Superior temporal gyrus (tissue), 1 donor: Measurements from ENCODE around the gene EPN2.
A peak's percentile ranks its signal among the peaks of the same experiment; 100 is the strongest.

Source experiments
- DNase-seq: peaks from one replicate; pipeline ENCODE4 v3.0.0-alpha.2; 2016; ENCODE audit errors: extremely low spot score

EPN2 gene

DNA sequence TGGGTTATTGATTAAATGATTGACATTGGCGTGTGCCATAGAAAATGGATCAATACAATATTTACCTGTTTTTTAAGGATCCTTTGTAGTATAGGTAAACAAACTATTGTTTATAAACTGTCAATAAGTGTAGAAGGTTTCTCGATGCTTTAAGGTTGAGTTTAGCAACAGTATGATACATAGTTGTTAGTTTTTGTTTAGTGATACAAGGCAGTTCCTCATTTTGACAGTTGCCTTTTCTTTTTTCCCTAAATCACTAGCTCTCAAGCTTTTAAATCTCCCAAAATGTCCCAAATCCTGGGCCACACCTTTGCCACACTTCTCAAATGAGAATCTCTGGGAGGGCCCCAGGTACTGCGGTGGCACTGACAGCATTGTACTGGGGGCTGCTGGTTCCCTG, 57.3 kb downstream of the EPN2 start:
- DNase-seq, result no peak

GRCh38 chr17:19295473-19296135, 58.4 kb downstream of the EPN2 start:
- no peak for DNase-seq

DNA sequence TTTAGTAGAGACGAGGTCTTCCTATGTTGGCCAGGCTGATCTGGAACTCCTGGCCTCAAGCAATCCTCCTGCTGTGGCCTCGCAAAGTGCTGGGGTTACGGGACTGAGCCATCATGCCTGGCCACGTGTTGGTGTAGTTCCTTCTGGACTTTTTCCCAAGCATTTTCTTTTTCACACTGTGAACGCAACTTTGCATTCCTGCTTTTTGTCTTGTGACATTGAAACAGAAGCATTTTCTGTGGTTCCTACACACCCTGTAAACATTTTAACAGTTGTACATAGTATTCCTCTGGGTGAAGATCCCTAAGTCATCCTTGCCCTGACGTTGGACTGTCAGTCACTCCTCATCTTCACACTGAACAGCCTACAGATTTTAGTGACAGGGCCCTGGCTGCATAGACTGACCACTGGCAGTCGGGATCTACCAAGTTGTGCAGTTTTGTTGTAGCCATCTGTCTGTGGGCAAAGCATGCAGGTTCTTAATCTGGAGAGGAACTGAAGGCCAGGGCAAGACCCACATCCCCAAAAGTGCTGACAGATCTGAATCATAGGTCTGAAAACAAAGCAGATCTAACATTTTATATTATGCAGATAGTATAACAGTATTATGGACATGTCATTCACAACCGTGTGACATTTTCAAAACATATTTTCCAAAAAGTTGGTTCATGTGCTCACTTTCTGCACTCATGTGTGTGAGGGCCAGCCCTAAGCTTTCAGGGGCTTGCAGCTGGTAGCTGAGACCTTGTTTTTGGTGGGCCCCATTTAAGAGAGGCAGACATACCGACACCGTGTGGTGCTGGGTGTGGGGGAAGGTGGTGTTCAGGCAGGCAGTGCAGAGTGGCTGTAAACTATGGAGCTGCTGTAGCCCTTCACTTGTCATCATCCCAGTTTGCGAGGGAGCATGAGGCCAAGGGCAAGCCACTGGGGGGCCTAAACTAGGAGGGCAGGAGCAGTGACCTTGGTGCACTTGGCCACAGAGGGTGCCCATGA, 59.9 kb downstream of the EPN2 start:
- DNase-seq, result no peak

DNA sequence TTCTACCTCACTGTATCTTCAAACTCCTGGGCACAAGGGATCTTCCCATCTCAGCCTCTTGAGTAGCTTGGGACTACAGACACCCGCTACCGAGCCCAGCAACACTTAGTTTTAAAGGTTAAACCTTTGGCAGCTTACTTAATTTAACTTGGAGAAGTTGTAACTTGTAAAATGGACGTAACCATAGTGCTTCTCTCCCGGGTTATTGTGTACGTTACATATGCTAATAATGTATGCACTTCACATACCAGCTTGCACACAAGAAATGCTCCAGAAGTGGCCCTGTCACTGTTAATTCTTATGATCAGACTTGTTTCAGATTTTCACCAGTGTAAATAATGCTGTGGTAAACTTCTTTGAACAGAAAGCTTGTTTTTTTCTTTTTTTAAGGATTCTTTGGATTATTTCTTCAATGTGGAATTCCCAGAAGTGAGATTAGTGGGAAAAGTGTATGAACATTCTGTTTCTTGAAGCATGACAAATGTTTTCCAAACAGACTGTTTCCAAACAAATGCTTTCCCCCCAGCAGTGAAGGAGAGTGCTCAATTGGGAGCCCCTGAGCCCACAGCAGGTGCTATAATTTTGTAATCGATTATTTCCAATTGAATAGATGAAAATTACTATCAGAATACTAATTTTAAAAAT, 61.5 kb downstream of the EPN2 start:
- no peak for DNase-seq

DNA sequence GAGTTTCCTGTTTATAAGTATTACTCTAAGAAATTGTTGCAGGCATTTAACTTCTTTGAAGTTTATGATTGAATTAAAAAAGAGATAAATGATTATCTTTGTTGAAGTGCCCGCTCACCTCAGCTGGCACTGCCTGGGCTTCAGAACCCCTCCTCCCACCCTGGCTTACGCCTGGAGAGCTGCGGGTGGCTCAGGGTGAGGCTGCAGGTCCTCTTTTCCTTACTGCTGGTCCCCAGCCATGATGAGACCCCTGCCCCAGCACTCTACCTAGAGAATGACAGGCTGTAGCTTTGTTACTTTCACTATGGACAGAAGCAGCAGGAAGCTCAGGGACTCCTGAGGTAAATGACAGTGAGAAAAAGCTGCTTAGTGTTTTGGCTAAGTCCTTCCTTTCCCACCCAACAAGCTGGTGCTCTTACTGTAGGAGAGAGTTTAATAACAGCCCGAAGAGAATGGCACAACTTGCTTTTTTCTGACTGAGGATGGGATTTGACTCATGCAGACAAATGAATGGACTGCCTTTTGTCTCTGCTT, 62.1 kb downstream of the EPN2 start:
- no peak for DNase-seq

GRCh38 chr17:19299866-19300265, 62.7 kb downstream of the EPN2 start:
- DNase-seq, result no peak

- DNase-seq, result no peak
Measured at GRCh38 chr17:19301274-19301951, 64.2 kb downstream of the EPN2 start.

- no peak for DNase-seq
Measured at GRCh38 chr17:19301973-19302372, 64.8 kb downstream of the EPN2 start.

DNA sequence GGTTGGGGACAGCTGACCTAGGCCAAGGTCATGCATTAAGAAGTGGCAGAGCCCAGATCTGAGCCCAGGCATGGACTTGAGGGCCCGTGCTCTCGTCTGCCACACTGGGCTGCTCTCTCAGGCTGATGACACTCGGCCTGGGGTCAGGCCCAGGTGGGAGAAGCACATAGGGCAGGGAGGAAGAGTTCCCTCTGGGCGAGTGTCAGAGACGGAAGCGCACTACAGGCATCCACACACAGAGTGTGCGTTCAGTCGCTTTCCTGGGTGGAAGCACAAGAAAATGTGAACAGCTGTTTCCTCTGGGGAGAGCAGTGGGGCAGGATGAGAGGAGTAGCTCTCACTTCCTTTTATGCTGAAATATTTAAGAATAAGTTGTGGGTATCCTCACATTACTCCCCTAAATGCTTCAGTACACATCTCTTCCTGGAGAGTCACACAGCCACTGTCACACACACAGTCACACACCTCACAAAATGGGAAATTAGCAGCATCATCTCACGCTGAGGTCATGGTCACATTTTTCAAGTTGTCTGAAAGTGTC, 65.7 kb downstream of the EPN2 start:
- no peak for DNase-seq

DNA sequence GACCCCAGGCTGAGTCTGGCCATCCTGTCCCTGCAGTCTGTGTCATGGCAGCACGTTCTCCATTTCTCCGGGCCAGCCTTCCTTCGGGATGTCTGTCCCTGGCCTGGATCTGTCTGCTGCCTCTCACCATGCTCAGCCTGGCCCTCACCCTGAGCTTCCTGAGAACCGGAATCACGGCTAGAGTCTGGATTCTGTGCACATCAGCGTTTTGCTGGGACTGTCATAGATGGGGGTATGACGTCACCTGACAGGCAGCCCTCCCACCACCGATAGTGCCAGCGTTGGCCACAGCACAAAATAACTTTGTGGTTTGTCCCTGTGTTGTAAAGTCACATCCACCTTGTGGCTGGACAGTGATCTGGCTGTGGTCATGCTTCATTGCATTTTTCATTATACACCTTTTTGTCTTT, 66.2 kb downstream of the EPN2 start:
- no peak for DNase-seq

- DNase-seq, result no peak
Measured at GRCh38 chr17:19304209-19304608, 67.0 kb downstream of the EPN2 start.

- DNase-seq, result no peak
Measured at GRCh38 chr17:19304751-19305150, 67.6 kb downstream of the EPN2 start.

DNA sequence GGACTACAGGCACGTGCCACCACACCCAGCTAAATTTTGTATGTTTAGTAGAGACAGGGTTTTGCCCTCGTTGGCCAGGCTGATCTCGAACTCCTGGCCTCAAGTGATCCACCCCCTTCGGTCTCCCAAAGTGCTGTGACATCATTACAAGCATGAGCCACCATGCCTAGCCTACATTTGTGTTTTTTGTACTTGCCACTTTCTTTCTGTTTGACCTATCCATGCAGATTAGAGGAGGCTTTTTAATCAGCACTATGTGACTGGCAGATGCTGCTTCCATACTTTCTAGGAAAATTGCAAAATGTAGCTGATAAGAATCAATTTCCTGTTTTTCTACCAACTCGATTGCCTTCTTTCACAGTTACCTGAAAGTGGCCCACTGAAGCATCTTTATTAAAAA, 68.1 kb downstream of the EPN2 start:
- DNase-seq, result peak; percentile 50

DNA sequence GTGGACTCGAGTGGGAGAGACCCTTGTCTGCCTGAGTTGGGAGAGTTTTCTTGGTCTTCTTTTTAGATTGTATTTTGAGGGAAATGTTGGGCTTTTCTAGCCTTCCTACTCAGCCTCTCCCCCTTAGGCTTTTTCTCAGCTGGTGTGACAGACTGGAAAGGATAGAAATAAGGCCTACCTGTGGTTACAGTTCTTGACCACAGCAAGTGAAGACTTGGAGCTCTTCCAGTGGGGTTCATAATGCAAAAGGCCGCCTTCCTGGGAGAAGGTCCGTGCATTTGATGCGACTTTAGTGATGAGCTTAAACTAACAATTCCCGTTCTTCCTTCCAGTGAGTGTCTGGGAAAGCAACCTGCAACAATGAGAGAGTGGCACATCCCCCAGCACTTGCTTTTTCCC, 68.6 kb downstream of the EPN2 start:
- DNase-seq, result no peak

DNA sequence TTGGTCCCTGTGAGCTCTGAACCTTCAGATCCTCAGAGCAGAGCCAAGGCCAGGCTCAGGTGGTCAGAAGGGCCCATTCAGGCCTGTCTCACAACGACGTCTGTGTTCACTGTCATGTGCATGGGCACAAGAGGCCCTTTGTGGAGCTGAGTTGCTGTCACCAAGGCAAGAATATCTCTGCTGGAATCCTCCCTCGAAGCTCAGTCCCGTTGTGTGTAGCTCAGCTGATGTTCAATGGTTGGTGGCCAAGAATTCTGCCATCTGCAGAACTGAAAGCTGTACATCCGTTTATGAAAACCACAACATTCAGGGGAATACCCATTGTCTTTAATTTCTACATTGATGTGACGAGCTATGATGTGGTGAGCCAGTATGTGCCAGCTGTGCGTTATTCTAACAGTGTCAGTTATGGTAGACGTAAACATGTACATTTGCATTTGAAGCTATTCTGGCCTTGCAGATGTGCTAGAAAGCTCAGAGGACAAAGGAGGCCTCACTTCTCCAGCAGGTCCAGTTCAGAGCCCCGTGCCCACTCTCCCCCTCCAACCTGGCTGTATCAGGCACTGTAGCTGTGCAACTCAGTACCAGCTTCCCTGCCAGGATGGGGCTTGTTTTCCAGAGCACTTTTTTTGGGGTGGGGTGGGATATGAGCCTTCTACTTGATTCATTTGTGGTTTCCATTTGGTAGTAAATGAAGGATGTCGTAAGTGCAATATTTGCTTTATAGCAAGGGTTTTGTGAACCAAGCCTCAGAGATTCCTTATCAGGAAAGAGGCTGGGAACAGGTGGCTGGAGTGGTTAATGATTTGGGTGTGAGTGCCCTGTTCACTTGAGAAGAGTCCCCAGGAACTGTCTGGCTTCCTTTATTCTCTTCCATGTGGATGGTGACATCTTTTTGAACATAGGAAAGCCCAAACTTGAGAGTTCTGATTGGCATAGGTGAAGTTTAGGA, 69.3 kb downstream of the EPN2 start:
- peak; percentile 98 for DNase-seq

GRCh38 chr17:19307521-19307920, 70.4 kb downstream of the EPN2 start:
- DNase-seq, result no peak

DNA sequence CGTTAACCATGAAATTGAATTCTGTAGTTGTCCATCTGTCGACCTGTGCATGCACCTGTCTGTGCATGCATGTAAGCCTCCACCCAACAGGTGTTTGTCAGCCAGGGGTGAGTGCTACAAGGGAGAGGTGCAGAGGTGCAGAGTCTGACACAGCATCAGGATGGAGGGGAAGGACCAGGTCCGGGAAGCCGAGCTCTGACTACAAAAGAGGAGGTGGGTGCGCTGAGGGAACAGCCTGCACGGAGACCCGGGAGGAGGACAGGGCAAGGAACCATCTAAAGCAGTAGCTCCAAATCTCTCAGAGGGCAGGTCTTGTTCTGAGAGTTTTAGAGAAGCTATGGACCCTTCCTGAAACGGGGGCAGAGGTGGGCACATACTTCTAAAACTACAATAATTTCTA, 71.2 kb downstream of the EPN2 start:
- DNase-seq, result no peak

- DNase-seq, result no peak
Measured at GRCh38 chr17:19309701-19310100, 72.5 kb downstream of the EPN2 start.

DNA sequence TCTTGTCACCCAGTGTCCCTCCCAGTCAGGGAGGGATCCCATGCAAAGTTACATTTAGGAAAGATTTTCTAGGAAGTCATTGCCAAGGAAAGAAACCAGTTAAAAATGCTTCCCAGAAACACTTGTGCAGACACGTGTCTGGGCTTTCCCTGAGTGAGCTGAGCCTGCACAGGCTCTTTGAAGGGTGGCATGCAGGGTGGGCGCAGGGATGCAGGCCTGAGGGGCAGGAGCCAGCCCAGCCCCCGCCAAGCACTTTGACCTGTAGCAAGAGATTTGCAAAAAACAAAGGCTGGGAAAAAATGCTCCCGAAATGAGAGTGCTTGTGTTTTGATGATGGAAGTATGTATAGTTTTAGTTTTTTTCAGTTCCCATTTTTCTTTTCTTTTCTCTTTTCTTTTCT, 73.0 kb downstream of the EPN2 start:
- DNase-seq, result no peak

GRCh38 chr17:19311016-19311415, 73.8 kb downstream of the EPN2 start:
- no peak for DNase-seq
